ENCODE measurements around the gene CDH5.

DNA sequence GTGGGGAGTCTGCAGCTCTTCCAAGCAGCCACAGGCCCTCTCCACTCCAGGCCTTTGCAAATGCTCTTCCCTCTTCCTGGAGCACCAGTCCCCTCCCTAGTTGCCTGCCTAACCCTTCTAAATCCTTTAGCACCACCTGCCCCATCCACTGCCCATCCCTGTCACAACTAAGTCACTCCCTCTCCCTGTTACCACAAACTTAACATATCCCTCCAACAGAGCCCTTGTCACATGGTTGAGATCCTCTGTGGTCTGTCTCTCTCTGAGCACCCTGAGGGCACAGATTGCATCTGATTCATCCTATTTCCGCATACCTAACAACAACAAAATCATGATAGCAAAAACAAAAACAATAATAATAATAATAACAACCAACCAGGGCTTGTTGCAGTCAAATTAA lies 49.6 kb downstream of the CDH5 start:
- TF ChIP-seq ELF4 (CRISPR knock-in tag; IDR thresholded peaks at IDR 0.05; ENCODE audit: low read depth) (no peak), FOXJ3 (CRISPR knock-in tag; IDR thresholded peaks at IDR 0.05; ENCODE audit: borderline replicate concordance) (no peak), RELA (CRISPR knock-in tag; IDR thresholded peaks at IDR 0.05; ENCODE audit: borderline replicate concordance) (no peak), CREM (CRISPR knock-in tag; IDR thresholded peaks at IDR 0.05) (no peak), CBFB (CRISPR knock-in tag; IDR thresholded peaks at IDR 0.05; ENCODE audit: low read depth) (no peak), ETV6 (CRISPR knock-in tag; IDR thresholded peaks at IDR 0.05) (no peak)
- TF ChIP-seq, protein P1, sequence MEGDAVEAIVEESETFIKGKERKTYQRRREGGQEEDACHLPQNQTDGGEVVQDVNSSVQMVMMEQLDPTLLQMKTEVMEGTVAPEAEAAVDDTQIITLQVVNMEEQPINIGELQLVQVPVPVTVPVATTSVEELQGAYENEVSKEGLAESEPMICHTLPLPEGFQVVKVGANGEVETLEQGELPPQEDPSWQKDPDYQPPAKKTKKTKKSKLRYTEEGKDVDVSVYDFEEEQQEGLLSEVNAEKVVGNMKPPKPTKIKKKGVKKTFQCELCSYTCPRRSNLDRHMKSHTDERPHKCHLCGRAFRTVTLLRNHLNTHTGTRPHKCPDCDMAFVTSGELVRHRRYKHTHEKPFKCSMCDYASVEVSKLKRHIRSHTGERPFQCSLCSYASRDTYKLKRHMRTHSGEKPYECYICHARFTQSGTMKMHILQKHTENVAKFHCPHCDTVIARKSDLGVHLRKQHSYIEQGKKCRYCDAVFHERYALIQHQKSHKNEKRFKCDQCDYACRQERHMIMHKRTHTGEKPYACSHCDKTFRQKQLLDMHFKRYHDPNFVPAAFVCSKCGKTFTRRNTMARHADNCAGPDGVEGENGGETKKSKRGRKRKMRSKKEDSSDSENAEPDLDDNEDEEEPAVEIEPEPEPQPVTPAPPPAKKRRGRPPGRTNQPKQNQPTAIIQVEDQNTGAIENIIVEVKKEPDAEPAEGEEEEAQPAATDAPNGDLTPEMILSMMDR (IDR thresholded peaks at IDR 0.05) = no peak
- TF ChIP-seq, protein P2, sequence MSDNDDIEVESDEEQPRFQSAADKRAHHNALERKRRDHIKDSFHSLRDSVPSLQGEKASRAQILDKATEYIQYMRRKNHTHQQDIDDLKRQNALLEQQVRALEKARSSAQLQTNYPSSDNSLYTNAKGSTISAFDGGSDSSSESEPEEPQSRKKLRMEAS (CRISPR knock-in tag; IDR thresholded peaks at IDR 0.05) = no peak
- TF ChIP-seq, protein P3, sequence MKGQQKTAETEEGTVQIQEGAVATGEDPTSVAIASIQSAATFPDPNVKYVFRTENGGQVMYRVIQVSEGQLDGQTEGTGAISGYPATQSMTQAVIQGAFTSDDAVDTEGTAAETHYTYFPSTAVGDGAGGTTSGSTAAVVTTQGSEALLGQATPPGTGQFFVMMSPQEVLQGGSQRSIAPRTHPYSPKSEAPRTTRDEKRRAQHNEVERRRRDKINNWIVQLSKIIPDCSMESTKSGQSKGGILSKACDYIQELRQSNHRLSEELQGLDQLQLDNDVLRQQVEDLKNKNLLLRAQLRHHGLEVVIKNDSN (CRISPR knock-in tag; IDR thresholded peaks at IDR 0.05) = no peak
- TF ChIP-seq, protein P4, sequence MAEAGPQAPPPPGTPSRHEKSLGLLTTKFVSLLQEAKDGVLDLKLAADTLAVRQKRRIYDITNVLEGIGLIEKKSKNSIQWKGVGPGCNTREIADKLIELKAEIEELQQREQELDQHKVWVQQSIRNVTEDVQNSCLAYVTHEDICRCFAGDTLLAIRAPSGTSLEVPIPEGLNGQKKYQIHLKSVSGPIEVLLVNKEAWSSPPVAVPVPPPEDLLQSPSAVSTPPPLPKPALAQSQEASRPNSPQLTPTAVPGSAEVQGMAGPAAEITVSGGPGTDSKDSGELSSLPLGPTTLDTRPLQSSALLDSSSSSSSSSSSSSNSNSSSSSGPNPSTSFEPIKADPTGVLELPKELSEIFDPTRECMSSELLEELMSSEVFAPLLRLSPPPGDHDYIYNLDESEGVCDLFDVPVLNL (CRISPR knock-in tag; IDR thresholded peaks at IDR 0.05; ENCODE audit: borderline replicate concordance, low read depth) = no peak
- TF ChIP-seq, protein P5, sequence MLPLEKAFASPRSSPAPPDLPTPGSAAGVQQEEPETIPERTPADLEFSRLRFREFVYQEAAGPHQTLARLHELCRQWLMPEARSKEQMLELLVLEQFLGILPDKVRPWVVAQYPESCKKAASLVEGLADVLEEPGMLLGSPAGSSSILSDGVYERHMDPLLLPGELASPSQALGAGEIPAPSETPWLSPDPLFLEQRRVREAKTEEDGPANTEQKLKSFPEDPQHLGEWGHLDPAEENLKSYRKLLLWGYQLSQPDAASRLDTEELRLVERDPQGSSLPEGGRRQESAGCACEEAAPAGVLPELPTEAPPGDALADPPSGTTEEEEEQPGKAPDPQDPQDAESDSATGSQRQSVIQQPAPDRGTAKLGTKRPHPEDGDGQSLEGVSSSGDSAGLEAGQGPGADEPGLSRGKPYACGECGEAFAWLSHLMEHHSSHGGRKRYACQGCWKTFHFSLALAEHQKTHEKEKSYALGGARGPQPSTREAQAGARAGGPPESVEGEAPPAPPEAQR (CRISPR knock-in tag; IDR thresholded peaks at IDR 0.05) = no peak

Measured in WTC11 (cell line).